Measurements from ENCODE around the gene CHAF1A.

Gene CHAF1A

DNA sequence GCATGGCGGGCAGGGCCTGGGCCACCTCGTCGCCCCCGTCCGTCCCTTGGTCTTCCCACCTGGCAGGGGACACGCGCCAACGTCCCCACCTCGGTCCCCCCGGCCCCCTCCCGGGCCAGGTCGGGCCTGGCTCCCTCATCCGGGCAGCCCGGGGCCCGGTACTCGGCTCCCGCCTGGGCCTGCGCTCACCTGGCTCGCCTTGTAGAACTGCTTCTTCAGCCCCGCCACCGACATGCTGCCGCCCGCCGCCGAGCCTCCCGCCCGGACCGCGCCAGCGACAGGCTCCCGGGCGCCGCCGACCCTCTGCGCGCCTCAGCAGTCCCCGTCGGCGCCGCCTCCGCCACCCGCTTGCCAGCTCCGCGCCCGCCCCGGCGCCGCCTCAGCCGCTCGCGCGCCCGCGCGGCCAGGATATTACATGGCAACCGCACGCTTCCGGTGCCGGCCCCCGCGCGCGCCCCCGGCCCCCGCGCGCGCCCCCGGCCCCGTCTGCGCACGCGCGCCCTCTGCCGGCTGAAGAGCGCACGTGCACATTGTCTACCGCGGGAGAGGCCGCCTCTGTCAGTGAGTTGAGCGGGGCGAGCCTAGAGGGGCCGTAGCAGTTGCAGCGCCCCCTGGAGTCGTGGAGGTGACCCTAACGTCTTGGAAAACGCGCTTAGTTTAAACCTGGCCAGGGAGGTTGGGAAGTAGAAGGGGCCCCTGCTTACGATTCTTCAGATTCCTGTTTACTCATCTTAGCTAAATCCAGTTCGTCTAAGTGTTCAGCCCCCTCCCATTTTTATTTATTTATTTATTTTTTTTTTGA lies 2.1 kb upstream of the CHAF1A start, which contains the start of gene SH3GL1:
SH3GL1 (minus strand) TSS at position 413 of the 802 bp plus-strand sequence; CDS start at position 234, 179 bp downstream.
- Mint-ChIP-seq H3K27me3 (ENCODE audit: low read depth) (no peaks in the 10 kb centered on the region), H3K27ac (peak within 1 kb of the TSS; percentile 94), H3K4me3 (peak within 1 kb of the TSS; percentile 92), H3K4me1 (ENCODE audit: low read depth) (peaks cover 48% of the 10 kb centered on the region), H3K36me3 (ENCODE audit: low read depth) (peaks cover 19% of the 10 kb centered on the region), H3K9me3 (no peaks in the 10 kb centered on the region)

DNA sequence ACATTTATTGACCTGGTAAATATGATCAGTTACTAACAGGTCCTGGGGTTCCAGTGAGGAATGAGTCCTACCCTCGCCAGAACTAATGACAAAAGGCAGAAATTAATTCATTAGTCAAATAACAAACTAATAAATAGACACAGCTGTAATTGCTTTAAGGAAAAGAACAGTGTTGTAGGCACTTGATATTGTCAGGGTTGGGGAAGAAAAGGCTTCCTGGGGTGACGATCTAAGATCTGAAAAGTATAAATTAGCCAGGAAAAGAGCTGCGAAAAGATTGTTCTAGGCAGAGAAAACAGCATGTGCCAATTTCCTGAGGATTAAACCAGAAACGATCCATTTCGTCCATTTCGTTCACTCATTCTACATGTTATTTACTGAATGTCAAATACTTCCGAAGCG lies 670 bp upstream of the CHAF1A start:
- Mint-ChIP-seq H3K27ac (peak overlapping the region; percentile 94), H3K36me3 (ENCODE audit: low read depth) (peaks cover 15% of the 10 kb centered on the region), H3K9me3 (no peaks in the 10 kb centered on the region), H3K4me3 (peak overlapping the region; percentile 79), H3K4me1 (ENCODE audit: low read depth) (peaks cover 44% of the 10 kb centered on the region), H3K27me3 (ENCODE audit: low read depth) (no peaks in the 10 kb centered on the region)

DNA sequence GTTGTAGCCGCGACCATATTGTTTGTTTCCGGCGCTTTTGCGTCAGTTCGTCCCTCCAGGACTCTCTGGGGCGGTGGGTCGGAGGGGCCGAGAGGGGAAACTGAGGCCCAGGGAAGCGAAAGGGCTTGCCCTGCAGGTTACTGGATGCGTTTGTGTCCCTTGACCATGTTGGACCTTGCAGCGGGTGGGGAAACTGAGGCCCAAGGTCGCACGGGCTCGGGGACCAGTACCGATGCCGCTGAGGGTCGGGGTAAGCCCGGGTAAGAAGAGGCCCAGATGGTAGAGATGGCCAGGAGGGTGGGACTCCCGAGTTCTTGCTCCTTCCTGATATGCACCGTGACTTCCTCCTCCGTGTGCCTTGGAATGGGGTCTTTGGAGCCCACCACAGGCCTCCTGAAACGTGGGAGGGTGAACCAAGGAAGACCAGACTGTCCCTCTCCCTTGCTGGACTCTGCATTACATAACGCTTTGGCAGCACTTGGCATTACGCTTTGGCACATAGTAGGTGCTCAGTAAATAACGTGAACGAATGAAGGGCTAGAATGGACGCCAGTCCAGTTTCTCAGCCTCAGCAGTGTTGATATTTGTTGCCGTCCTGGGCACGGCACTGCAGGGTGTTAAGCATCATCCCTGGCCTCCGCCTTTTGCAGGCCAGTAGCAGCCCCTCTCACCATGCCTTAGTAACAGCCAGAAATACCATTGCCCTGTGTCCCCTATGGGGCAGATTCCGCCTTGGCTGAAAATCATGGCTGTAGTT lies 743 bp downstream of the CHAF1A start:
- Mint-ChIP-seq H3K4me3 (peak overlapping the region; percentile 92), H3K27ac (peak overlapping the region; percentile 89), H3K27me3 (ENCODE audit: low read depth) (no peaks in the 10 kb centered on the region), H3K4me1 (ENCODE audit: low read depth) (peaks cover 36% of the 10 kb centered on the region), H3K9me3 (no peaks in the 10 kb centered on the region), H3K36me3 (ENCODE audit: low read depth) (peaks cover 13% of the 10 kb centered on the region)

DNA sequence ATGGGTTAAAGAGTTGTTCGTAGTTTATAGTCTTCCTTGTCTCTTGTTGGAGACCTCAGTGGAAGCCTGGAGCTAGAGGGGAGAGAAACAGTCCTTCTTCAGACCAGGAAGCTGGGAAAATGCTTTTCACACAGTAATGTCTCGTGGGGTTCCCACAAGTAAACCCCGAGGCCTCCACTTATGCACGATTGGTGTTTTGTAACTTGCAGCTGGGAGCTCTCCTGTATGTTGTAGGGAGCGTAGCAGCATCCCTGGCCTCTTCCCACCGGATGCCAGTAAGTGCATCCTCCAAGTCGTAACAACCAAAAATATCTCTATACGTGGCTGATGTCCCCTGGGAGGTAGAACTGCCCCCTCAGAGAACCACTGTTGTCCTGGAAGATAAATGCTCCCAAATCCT lies 3.5 kb downstream of the CHAF1A start:
- H3K27me3 Mint-ChIP-seq (ENCODE audit: low read depth) = no peaks in the 10 kb centered on the region
- peaks cover 21% of the 10 kb centered on the region for H3K36me3 Mint-ChIP-seq (ENCODE audit: low read depth)
- no peaks in the 10 kb centered on the region for H3K9me3 Mint-ChIP-seq
- H3K4me1 Mint-ChIP-seq (ENCODE audit: low read depth) = peaks cover 34% of the 10 kb centered on the region
- no peak overlapping the region for H3K4me3 Mint-ChIP-seq
- H3K27ac Mint-ChIP-seq = no peak overlapping the region

DNA sequence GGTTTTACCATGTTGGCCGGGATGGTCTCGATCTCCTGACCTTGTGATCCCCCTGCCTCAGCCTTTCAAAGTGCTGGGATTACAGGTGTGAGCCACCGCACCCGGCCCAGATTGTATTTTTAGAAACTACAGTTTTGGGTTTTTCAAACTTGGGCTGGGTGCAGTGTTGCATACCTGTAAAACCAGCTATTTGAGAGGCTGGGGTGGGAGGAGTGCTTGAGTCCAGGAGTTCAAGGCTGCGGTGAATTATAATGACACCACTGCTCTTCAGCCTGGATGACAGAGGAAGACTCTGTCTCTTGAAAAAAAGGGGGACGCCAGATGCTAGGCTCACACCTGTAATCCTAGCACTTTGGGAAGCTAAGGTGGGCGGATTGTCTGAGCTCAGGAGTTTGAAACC lies 4.2 kb downstream of the CHAF1A start:
- H3K9me3 Mint-ChIP-seq = no peaks in the 10 kb centered on the region
- H3K27me3 Mint-ChIP-seq (ENCODE audit: low read depth) = no peaks in the 10 kb centered on the region
- H3K36me3 Mint-ChIP-seq (ENCODE audit: low read depth) = peaks cover 21% of the 10 kb centered on the region
- H3K27ac Mint-ChIP-seq = no peak overlapping the region
- H3K4me1 Mint-ChIP-seq (ENCODE audit: low read depth) = peaks cover 28% of the 10 kb centered on the region
- H3K4me3 Mint-ChIP-seq = no peak overlapping the region

DNA sequence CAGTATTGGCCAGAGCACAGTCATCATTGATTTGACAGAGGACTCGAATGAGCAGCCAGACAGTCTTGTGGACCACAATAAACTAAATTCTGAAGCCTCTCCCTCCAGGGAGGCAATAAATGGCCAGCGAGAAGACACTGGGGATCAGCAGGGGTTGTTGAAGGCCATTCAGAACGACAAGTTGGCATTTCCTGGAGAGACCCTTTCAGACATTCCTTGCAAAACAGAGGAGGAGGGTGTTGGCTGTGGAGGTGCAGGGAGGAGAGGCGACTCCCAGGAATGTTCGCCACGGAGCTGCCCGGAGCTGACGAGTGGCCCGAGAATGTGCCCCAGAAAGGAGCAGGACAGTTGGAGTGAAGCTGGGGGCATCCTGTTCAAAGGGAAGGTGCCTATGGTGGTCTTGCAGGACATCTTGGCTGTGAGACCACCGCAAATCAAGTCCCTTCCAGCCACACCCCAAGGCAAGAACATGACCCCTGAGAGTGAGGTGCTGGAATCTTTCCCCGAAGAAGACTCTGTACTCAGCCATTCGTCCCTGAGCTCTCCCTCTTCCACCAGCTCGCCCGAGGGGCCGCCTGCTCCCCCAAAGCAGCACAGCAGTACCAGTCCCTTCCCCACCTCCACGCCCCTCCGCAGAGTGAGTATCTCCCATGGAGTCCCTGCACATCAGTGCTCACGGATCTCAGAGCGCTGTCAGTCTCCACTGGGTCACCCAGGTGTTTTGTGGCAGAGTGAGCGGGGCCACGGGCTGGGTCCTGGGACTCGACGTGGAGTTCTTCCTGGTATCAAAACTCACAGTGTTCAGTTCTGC lies 6.9 kb downstream of the CHAF1A start:
- Mint-ChIP-seq H3K27me3 (ENCODE audit: low read depth) (no peaks in the 10 kb centered on the region), H3K9me3 (no peaks in the 10 kb centered on the region), H3K4me1 (ENCODE audit: low read depth) (peaks cover 11% of the 10 kb centered on the region), H3K4me3 (no peak overlapping the region), H3K27ac (no peak overlapping the region), H3K36me3 (ENCODE audit: low read depth) (peaks cover 21% of the 10 kb centered on the region)

DNA sequence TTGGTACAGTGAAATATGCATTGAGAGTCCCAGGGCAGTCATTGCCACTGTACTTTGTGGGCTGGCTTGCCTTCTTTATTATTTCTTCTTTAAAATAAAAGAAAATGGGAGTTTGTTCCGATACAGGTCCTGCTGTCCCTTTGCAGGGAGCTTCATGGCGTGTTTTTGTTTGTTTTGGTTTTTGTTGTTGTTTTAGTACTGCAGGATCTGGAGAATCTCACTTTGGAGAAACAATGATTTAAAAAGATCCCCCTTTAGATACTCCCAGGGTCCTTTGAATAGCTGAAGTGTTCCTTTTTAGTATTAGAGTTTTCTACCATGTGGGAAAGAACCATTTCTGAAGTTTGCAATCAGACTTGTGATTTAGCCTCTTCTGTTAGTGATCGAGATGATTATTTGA lies 11.1 kb downstream of the CHAF1A start:
- Mint-ChIP-seq H3K27me3 (ENCODE audit: low read depth) (no peaks in the 10 kb centered on the region), H3K4me1 (ENCODE audit: low read depth) (peaks cover 3% of the 10 kb centered on the region), H3K27ac (no peak overlapping the region), H3K36me3 (ENCODE audit: low read depth) (peaks cover 15% of the 10 kb centered on the region), H3K4me3 (no peak overlapping the region), H3K9me3 (no peaks in the 10 kb centered on the region)

DNA sequence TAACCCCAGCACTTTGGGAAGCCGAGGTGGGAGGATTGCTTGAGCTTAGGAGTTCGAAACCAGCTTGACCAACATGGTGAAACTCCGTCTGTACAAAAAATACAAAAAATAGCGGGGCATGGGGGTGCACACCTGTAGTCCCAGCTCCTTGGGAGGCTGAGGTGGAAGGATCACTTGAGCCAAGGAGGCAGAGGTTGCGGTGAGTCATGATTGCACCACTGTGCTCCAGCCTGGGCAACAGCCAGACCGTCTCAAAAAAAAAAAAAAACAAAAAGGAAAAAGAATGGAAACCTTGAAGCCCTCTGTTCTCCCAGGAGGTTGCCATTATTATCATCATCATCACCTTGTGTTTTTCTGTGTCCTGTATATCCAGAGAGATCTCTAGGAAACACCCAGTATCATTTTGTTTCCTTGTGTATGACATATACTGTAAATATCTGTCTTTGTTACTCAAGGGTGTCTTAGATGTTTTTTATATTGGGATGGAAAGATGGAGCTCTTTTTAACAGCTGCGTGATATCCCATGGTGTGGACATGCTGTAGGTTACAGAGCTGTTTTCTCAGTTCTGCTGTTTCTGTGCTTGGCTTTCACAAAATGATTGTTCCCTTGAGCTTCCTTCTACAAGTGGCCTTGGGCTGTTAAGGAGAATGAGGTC lies 11.8 kb downstream of the CHAF1A start:
- Mint-ChIP-seq H3K4me1 (ENCODE audit: low read depth) (peaks cover 3% of the 10 kb centered on the region), H3K4me3 (no peak overlapping the region), H3K9me3 (no peaks in the 10 kb centered on the region), H3K27me3 (ENCODE audit: low read depth) (no peaks in the 10 kb centered on the region), H3K27ac (no peak overlapping the region), H3K36me3 (ENCODE audit: low read depth) (peaks cover 10% of the 10 kb centered on the region)

DNA sequence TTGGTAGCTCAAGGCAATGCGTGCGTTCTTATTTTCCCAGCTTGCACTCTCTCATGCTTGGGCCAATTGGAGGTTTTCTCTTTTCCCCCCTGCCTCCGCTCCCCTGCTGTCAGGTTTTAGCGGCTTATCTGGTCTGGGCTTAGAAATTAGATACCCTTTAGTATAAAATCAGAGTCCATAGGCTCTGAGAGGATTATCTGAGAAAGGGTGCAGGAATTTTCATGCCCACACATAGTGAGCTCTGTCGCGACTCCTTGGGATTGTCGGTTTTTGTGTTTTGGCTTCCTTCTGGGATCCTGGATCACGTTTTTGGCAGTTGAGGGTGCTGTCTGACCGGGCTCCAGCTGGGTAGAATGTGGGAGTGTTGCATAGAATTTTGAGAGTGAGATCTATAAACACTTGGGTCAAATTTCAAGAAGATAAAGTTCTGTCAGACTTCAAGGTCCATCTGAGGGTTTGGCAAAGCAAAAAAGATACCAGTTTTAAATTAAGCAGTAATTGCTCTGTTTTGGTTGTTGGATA lies 12.4 kb downstream of the CHAF1A start:
- H3K27me3 Mint-ChIP-seq (ENCODE audit: low read depth) = no peaks in the 10 kb centered on the region
- H3K4me1 Mint-ChIP-seq (ENCODE audit: low read depth) = peaks cover 3% of the 10 kb centered on the region
- H3K36me3 Mint-ChIP-seq (ENCODE audit: low read depth) = peaks cover 5% of the 10 kb centered on the region
- H3K9me3 Mint-ChIP-seq = no peaks in the 10 kb centered on the region
- H3K27ac Mint-ChIP-seq = no peak overlapping the region
- no peak overlapping the region for H3K4me3 Mint-ChIP-seq

DNA sequence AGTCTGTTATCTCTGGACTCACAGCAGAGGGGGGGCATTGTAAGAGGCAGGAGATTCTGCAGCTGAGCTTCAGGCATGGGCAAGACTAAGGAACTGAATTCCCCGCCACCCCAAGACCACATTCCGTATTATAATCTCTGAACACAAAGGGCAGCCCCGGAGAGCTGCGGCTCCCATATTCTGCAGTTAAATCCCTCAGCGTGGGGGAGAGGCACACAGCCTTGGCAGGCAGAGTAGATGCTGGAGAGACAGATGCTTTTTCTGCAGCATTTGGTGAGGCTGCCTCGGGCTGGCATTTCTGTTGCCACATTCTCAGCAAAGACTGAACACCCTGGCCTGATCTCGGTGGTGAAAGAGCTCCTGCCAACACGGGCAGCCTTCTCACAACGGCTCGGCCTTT lies 12.9 kb downstream of the CHAF1A start:
- Mint-ChIP-seq H3K27ac (no peak overlapping the region), H3K4me3 (no peak overlapping the region), H3K27me3 (ENCODE audit: low read depth) (no peaks in the 10 kb centered on the region), H3K36me3 (ENCODE audit: low read depth) (peaks cover 5% of the 10 kb centered on the region), H3K4me1 (ENCODE audit: low read depth) (peaks cover 3% of the 10 kb centered on the region), H3K9me3 (no peaks in the 10 kb centered on the region)

DNA sequence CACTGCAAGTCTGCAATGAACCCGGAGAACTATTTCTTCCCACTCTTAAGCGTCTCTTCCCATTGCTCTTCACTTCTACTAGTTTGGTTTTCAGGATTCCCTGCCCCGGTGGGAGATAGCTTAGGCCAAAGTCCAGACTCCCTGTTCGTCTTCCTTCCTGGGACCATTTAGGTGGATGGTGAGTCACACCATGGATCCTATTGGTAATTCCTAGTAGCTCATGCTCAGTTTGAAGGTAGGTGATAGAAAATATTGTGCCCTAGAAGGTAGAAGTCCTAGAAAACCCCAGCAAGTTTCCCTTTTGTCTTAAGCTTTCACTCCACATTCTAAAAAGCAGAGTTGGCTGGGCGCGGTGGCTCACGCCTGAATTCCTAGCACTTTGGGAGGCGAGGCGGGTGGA lies 13.8 kb downstream of the CHAF1A start:
- Mint-ChIP-seq H3K4me1 (ENCODE audit: low read depth) (peaks cover 3% of the 10 kb centered on the region), H3K27me3 (ENCODE audit: low read depth) (no peaks in the 10 kb centered on the region), H3K9me3 (no peaks in the 10 kb centered on the region), H3K4me3 (no peak overlapping the region), H3K36me3 (ENCODE audit: low read depth) (peaks cover 5% of the 10 kb centered on the region), H3K27ac (no peak overlapping the region)

DNA sequence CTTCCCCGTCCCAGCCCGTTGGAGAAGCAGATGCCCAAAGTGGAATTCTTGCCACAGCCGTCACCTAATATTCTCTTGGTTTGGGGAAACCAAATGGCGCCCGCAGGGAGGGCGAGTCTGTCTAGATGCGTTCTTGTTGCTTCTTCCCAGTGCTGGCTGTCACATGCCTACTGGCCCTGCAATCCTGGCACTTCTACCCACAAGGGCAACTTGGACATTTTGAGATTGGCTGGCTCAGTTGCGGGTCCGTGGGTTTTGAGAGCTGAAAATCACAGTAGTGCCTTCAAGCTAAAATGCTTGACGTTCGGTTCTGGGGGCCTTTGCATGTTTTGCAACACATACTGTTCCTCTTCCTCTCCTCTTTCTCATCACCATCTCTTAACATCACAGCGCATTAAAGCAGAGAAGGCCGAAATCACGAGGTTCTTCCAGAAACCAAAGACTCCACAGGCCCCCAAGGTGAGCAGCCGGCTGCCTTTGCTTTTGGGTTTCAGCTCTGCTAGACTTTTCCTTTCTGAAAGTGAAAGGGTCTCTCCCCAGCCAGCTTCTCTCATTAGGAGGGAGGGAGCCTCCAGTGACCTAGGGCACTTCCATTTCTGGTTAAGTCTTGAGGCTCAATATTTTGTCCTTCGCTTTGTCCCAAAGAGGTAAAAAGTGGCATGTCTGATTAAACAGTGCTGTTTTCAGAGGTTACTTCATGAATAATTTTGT lies 21.1 kb downstream of the CHAF1A start:
- Mint-ChIP-seq H3K27me3 (ENCODE audit: low read depth) (no peaks in the 10 kb centered on the region), H3K27ac (no peak overlapping the region), H3K36me3 (ENCODE audit: low read depth) (peaks cover 23% of the 10 kb centered on the region), H3K4me1 (ENCODE audit: low read depth) (peaks cover 4% of the 10 kb centered on the region), H3K4me3 (no peak overlapping the region), H3K9me3 (no peaks in the 10 kb centered on the region)

DNA sequence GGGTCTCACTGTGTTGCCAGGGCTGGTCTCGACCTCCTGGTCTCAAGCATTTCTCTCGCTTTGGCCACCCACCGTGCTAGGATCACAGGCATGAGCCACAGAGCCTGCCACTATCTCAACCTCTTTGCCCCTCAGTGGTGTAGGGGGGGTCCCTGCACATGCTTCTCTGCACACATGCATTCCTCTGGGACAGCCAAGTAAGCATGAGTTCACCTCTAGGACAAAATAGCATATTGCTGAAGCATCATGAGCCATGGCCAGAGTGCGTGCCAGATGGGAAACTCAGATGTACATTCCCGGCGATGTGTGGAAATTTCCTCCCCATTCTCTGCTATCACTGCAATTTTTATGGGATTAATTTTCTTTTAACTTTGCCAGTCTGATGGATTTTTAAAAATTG lies 23.1 kb downstream of the CHAF1A start:
- Mint-ChIP-seq H3K4me3 (no peak overlapping the region), H3K27me3 (ENCODE audit: low read depth) (no peaks in the 10 kb centered on the region), H3K4me1 (ENCODE audit: low read depth) (peaks cover 7% of the 10 kb centered on the region), H3K27ac (no peak overlapping the region), H3K9me3 (no peaks in the 10 kb centered on the region), H3K36me3 (ENCODE audit: low read depth) (peaks cover 35% of the 10 kb centered on the region)

All from T-helper 1 cell treated with Interleukin-12 subunit alpha and Interleukin-12 subunit beta and Interleukin-4 antibody, amounts not matched to agents 30 μg/mL and 1 μg/mL, for 36 hours (primary cell).